Parathyroid adenoma (tissue), 2 donors: ENCODE data around the gene PDE7B.

Experiments
- H2AFZ ChIP-seq: fragments of 300-600 bp; sonication (generic); one replicate; pipeline ENCODE4 v1.7.0; 2017; ENCODE audit warnings: antibody characterized with exemption, mild to moderate bottlenecking
- H3K27ac ChIP-seq: fragments of 300-600 bp; sonication (generic); one replicate; pipeline ENCODE4 v1.7.0; 2017
- H3K27me3 ChIP-seq: fragments of 300-600 bp; sonication (generic); one replicate; pipeline ENCODE4 v1.7.0; 2017; ENCODE audit warnings: low read length; ENCODE audit not compliant: control insufficient read depth, insufficient read depth
- H3K36me3 ChIP-seq: fragments of 300-600 bp; sonication (generic); one replicate; pipeline ENCODE4 v1.7.0; 2017; ENCODE audit warnings: low read length; ENCODE audit not compliant: control insufficient read depth, insufficient read depth
- H3K4me1 ChIP-seq: fragments of 300-600 bp; sonication (generic); one replicate; pipeline ENCODE4 v1.7.0; 2017; ENCODE audit warnings: control low read depth
- H3K4me2 ChIP-seq: fragments of 300-600 bp; sonication (generic); one replicate; pipeline ENCODE4 v1.7.0; 2017; ENCODE audit warnings: low read length
- H3K4me3 ChIP-seq: fragments of 300-600 bp; sonication (generic); one replicate; pipeline ENCODE4 v1.7.0; 2017; ENCODE audit warnings: low read depth, low read length
- H3K79me2 ChIP-seq: fragments of 300-600 bp; sonication (generic); one replicate; pipeline ENCODE4 v1.7.0; 2017; ENCODE audit warnings: control low read depth
- H3K9ac ChIP-seq: fragments of 300-600 bp; sonication (generic); one replicate; pipeline ENCODE4 v1.7.0; 2017; ENCODE audit warnings: mild to moderate bottlenecking
- H3K9me3 ChIP-seq: fragments of 300-600 bp; sonication (generic); one replicate; pipeline ENCODE4 v1.7.0; 2017; ENCODE audit warnings: low read length; ENCODE audit not compliant: control insufficient read depth
- TF ChIP-seq, protein P1 (sequence below): fragments of 300-600 bp; sonication (generic); IDR thresholded peaks from one replicate; pipeline ENCODE4 v1.7.0; 2017; ENCODE audit warnings: antibody characterized with exemption, mild to moderate bottlenecking
- donor health status: primary hyperparathyroidism.

The PDE7B gene

DNA sequence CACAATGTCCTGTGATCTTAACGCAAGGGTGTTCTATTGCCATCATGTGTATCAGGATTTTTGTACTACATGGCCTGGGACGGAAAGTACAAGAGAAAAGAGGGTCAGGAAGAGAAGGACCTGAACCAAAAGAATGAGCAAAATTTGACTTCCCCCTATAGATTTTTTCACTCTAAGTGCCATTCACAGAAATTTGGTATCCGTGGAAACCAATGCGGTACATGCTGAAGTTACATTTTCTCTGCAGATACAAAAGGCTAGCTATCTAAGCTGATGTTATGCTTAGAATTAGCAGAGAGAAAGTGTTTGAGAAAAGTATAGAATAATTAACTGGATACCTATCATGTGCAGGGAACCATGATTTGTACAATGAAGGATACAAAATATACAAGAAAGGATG, 12.4 kb upstream of the PDE7B start:
- Histone ChIP-seq H3K4me1 (no peaks in the 10 kb centered on the region), H3K4me2 (no peak overlapping the region), H3K27me3 (no peaks in the 10 kb centered on the region), H2AFZ (no peak overlapping the region), H3K9me3 (no peaks in the 10 kb centered on the region), H3K27ac (no peak overlapping the region), H3K4me3 (no peak overlapping the region), H3K79me2 (no peaks in the 10 kb centered on the region), H3K36me3 (no peaks in the 10 kb centered on the region), H3K9ac (no peak overlapping the region)
- TF ChIP-seq, protein P1, sequence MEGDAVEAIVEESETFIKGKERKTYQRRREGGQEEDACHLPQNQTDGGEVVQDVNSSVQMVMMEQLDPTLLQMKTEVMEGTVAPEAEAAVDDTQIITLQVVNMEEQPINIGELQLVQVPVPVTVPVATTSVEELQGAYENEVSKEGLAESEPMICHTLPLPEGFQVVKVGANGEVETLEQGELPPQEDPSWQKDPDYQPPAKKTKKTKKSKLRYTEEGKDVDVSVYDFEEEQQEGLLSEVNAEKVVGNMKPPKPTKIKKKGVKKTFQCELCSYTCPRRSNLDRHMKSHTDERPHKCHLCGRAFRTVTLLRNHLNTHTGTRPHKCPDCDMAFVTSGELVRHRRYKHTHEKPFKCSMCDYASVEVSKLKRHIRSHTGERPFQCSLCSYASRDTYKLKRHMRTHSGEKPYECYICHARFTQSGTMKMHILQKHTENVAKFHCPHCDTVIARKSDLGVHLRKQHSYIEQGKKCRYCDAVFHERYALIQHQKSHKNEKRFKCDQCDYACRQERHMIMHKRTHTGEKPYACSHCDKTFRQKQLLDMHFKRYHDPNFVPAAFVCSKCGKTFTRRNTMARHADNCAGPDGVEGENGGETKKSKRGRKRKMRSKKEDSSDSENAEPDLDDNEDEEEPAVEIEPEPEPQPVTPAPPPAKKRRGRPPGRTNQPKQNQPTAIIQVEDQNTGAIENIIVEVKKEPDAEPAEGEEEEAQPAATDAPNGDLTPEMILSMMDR = no peak

- no peak overlapping the region for H2AFZ ChIP-seq
- TF ChIP-seq, protein P1 = no peak
- H3K4me3 ChIP-seq = no peak overlapping the region
- no peaks in the 10 kb centered on the region for H3K36me3 ChIP-seq
- H3K4me2 ChIP-seq = no peak overlapping the region
- no peaks in the 10 kb centered on the region for H3K4me1 ChIP-seq
- H3K9ac ChIP-seq = no peak overlapping the region
- no peaks in the 10 kb centered on the region for H3K79me2 ChIP-seq
- no peak overlapping the region for H3K27ac ChIP-seq
- no peaks in the 10 kb centered on the region for H3K27me3 ChIP-seq
- no peaks in the 10 kb centered on the region for H3K9me3 ChIP-seq
These were observed 8.7 kb upstream of the PDE7B start for GRCh38 chr6:135842618-135843392.

DNA sequence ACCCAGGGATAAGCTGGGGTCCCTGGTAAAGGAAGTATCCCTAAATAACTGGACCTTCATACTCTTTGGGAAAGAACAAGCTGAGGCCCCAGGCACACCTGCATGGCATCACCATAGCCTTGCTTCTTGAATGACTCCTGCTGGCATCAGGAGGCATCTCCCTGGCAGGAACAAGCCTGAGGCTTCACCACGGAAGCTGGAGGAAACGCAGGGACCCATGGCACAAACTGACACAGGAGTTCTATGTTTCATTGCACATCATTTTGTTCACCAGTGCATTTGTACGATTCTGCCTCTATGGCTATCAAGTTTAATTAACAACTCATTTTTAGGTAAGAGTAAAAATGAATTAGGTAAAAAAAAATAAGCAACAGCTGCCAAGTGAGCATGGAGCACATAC, 619 bp upstream of the PDE7B start:
- H3K4me3 ChIP-seq = no peak overlapping the region
- no peaks in the 10 kb centered on the region for H3K9me3 ChIP-seq
- no peaks in the 10 kb centered on the region for H3K79me2 ChIP-seq
- H3K27me3 ChIP-seq = no peaks in the 10 kb centered on the region
- no peak overlapping the region for H3K4me2 ChIP-seq
- no peaks in the 10 kb centered on the region for H3K4me1 ChIP-seq
- H3K27ac ChIP-seq = no peak overlapping the region
- H3K9ac ChIP-seq = no peak overlapping the region
- H3K36me3 ChIP-seq = no peaks in the 10 kb centered on the region
- TF ChIP-seq, protein P1 = no peak
- H2AFZ ChIP-seq = no peak overlapping the region

DNA sequence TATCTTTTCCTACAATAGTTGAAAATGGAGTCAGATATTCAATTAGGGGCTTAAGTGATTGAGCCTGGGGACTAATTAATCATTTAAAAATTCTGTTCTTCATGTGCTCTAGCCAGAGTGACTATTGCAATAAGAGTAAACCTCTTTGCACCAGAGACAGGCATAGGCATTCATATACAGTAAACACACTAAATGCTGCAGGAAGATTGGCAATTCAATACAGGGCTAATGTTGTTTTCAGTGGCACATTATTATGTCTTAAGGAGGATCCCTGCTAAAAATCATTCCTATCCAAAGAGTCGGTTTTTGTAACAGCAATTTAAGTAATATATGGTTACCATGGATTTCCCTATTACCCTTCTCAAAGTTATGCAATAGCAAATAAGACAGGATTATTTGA, 1.2 kb downstream of the PDE7B start:
- Histone ChIP-seq H3K9me3 (no peaks in the 10 kb centered on the region), H3K9ac (no peak overlapping the region), H3K27me3 (no peaks in the 10 kb centered on the region), H3K4me2 (no peak overlapping the region), H3K36me3 (no peaks in the 10 kb centered on the region), H3K27ac (no peak overlapping the region), H3K4me3 (peak overlapping the region; percentile 19), H3K4me1 (no peaks in the 10 kb centered on the region), H3K79me2 (no peaks in the 10 kb centered on the region), H2AFZ (no peak overlapping the region)
- TF ChIP-seq, protein P1 = no peak

- Histone ChIP-seq H3K27ac (no peak overlapping the region), H3K9me3 (no peaks in the 10 kb centered on the region), H2AFZ (no peak overlapping the region), H3K4me2 (no peak overlapping the region), H3K36me3 (no peaks in the 10 kb centered on the region), H3K4me1 (no peaks in the 10 kb centered on the region), H3K27me3 (no peaks in the 10 kb centered on the region), H3K4me3 (peak overlapping the region; percentile 19), H3K9ac (no peak overlapping the region), H3K79me2 (no peaks in the 10 kb centered on the region)
- TF ChIP-seq, protein P1 = no peak
These were observed 1.7 kb downstream of the PDE7B start for GRCh38 chr6:135853227-135853626.
